GM12878 (cell line): ENCODE measurements around the gene TNKS1BP1. TPM values are rescaled to one million over a fixed set of nuclear protein-coding genes. Genes with fewer than 3 reads are reported as not detected.

Experiments
- BHLHE40 ChIP-seq, 2 experiments: fragments of 450-650 bp in 1 of 2; IDR thresholded peaks; 2 replicates each; pipeline ENCODE4 v1.6.1; 2011 to 2017; ENCODE audit warnings: low read depth in 2 of 2, borderline replicate concordance in 1 of 2, improper control_type of control experiment in 1 of 2, low read length in 1 of 2, mild to moderate bottlenecking in 1 of 2
- CBX5 ChIP-seq: sonication (generic); IDR thresholded peaks from 2 replicates; pipeline ENCODE4 v1.6.1; 2016; ENCODE audit warnings: low read depth, moderate library complexity, mild to moderate bottlenecking, inconsistent platforms
- CHD1 ChIP-seq: IDR thresholded peaks from 2 replicates; pipeline ENCODE4 v1.6.1; 2012; ENCODE audit warnings: low read depth, low read length, improper control_type of control experiment
- CHD4 ChIP-seq: fragments of 200-600 bp; sonication (generic); IDR thresholded peaks from 2 replicates; pipeline ENCODE4 v1.6.1; 2016; ENCODE audit warnings: mild to moderate bottlenecking
- CREB1 ChIP-seq: IDR thresholded peaks from 2 replicates; pipeline ENCODE4 v1.6.1; 2012; ENCODE audit warnings: low read depth, mild to moderate bottlenecking, inconsistent platforms
- CREM ChIP-seq: IDR thresholded peaks from 2 replicates; pipeline ENCODE4 v1.6.1; 2014; ENCODE audit warnings: antibody characterized with exemption, low read depth
- DPF2 ChIP-seq: fragments of 450-650 bp; IDR thresholded peaks from 2 replicates; pipeline ENCODE4 v1.6.1; 2017; ENCODE audit warnings: mild to moderate bottlenecking
- EED ChIP-seq: sonication (generic); IDR thresholded peaks from 2 replicates; pipeline ENCODE4 v1.6.1; 2016; ENCODE audit warnings: antibody characterized with exemption, low read depth
- ETV6 ChIP-seq, 2 experiments: fragments of 450-650 bp in 1 of 2; IDR thresholded peaks in 1 of 2; conservative IDR thresholded peaks in 1 of 2; 2 replicates each; pipeline ENCODE4 v1.6.1; 2014; ENCODE audit warnings: antibody characterized with exemption in 1 of 2, borderline replicate concordance in 1 of 2, low read depth in 1 of 2, mild to moderate bottlenecking in 1 of 2, moderate library complexity in 1 of 2
- FOXK2 ChIP-seq: fragments of 450-650 bp; IDR thresholded peaks from 2 replicates; pipeline ENCODE4 v1.6.1; 2017; ENCODE audit warnings: mild to moderate bottlenecking, moderate library complexity
- KAT2A ChIP-seq: conservative IDR thresholded peaks from 2 replicates; pipeline ENCODE4 v1.6.1; 2011; ENCODE audit warnings: low read depth, low read length; ENCODE audit not compliant: control insufficient read depth
- MXI1 ChIP-seq: fragments of 150-350 bp; IDR thresholded peaks from 2 replicates; pipeline ENCODE4 v1.6.1; 2011; ENCODE audit warnings: low read depth, mild to moderate bottlenecking, inconsistent platforms, low read length, improper control_type of control experiment
- NFYA ChIP-seq: IDR thresholded peaks from 2 replicates; pipeline ENCODE4 v1.6.1; 2011; ENCODE audit warnings: low read depth, mild to moderate bottlenecking, low read length, improper control_type of control experiment, borderline replicate concordance
- NFYB ChIP-seq: IDR thresholded peaks from 2 replicates; pipeline ENCODE4 v1.6.1; 2011; ENCODE audit warnings: low read depth, mild to moderate bottlenecking, low read length, improper control_type of control experiment, moderate library complexity; ENCODE audit not compliant: insufficient read depth
- POU2F2 ChIP-seq: IDR thresholded peaks from 3 replicates; pipeline ENCODE4 v1.6.1; 2011; ENCODE audit warnings: low read depth, mild to moderate bottlenecking, low read length, borderline replicate concordance
- RELA ChIP-seq: fragments of 450-650 bp; IDR thresholded peaks from 2 replicates; pipeline ENCODE4 v1.8.0; 2014; ENCODE audit warnings: borderline replicate concordance; ENCODE audit not compliant: partially characterized antibody
- RFX5 ChIP-seq: IDR thresholded peaks from 2 replicates; pipeline ENCODE4 v1.6.1; 2011; ENCODE audit warnings: low read depth, low read length, improper control_type of control experiment
- SMAD1 ChIP-seq: fragments of 450-650 bp; IDR thresholded peaks from 2 replicates; pipeline ENCODE4 v1.6.1; 2018; ENCODE audit warnings: mild to moderate bottlenecking, low read depth; ENCODE audit not compliant: partially characterized antibody
- SMC3 ChIP-seq: IDR thresholded peaks from 2 replicates; pipeline ENCODE4 v1.6.1; 2011; ENCODE audit warnings: low read length, improper control_type of control experiment, borderline replicate concordance
- SREBF2 ChIP-seq: IDR thresholded peaks from 2 replicates; pipeline ENCODE4 v1.6.1; 2012; ENCODE audit warnings: mild to moderate bottlenecking, low read length
- TARDBP ChIP-seq: IDR thresholded peaks from 2 replicates; pipeline ENCODE4 v1.6.1; 2016; ENCODE audit warnings: borderline replicate concordance
- TBL1XR1 ChIP-seq: IDR thresholded peaks from 2 replicates; pipeline ENCODE4 v1.6.1; 2012; ENCODE audit warnings: low read depth, low read length, improper control_type of control experiment
- TCF3 ChIP-seq: IDR thresholded peaks from 2 replicates; pipeline ENCODE4 v1.6.1; 2012; ENCODE audit warnings: low read depth, mild to moderate bottlenecking, low read length, borderline replicate concordance; ENCODE audit not compliant: insufficient read depth
- ZNF217 ChIP-seq: fragments of 450-650 bp; IDR thresholded peaks from 2 replicates; pipeline ENCODE4 v1.6.1; 2017; ENCODE audit warnings: antibody characterized with exemption, mild to moderate bottlenecking
- ZNF622 ChIP-seq: fragments of 450-650 bp; IDR thresholded peaks from 2 replicates; pipeline ENCODE4 v1.6.1; 2017; ENCODE audit warnings: mild to moderate bottlenecking, inconsistent platforms
- polyA plus RNA-seq, 11 experiments: library from polyadenylated mRNA; depleted of rRNA in 4 of 11; unstranded in 6 of 11; stranded (reverse) in 5 of 11; fragments of >200 nt; fragmentation: Nextera tagmentation in 4 of 11; fragmentation: Illumina TruSeq in 1 of 11; extraction: Ambion mirVana in 4 of 11; extraction: Trizol in 1 of 11; gene quantifications; 1 replicate in 1 of 11; 2 replicates in 10 of 11; pipeline versions ENCODE4 v1.2.1 to v1.2.3, GENCODE V29; 2011 to 2016; ENCODE audit warnings: inconsistent platforms in 2 of 11, missing spikeins in 2 of 11, low read depth in 1 of 11
- total RNA-seq, 4 experiments: library from RNA; depleted of rRNA in 3 of 4; stranded (reverse); fragments of >200 nt in 3 of 4; fragmentation: Illumina TruSeq in 1 of 4; extraction: Trizol in 1 of 4; gene quantifications; 2 replicates each; pipeline versions ENCODE4 v1.2.1 to v1.2.3, GENCODE V29; 2013 to 2021
- TF ChIP-seq, protein P1 (sequence below): fragments of 450-650 bp; conservative IDR thresholded peaks from 2 replicates; pipeline ENCODE4 v1.6.1; 2017; ENCODE audit warnings: mild to moderate bottlenecking, moderate library complexity
- TF ChIP-seq, protein P2 (sequence below): IDR thresholded peaks from 2 replicates; pipeline ENCODE4 v1.6.1; 2011; ENCODE audit warnings: borderline replicate concordance, low read depth, mild to moderate bottlenecking, moderate library complexity, mixed read lengths, low read length; ENCODE audit not compliant: insufficient read depth; ENCODE audit errors: extremely low read length
- TF ChIP-seq, protein P3 (sequence below): fragments of 450-650 bp; IDR thresholded peaks from 2 replicates; pipeline ENCODE4 v1.6.1; 2016; ENCODE audit warnings: mild to moderate bottlenecking

The TNKS1BP1 gene
- total and polyA plus RNA-seq, 10 of the 15 experiments (the other 5 are each of a cell fraction or from before 2014, with no cell fraction given) = 0.26 to 15.8 (median 4.3) TPM

DNA sequence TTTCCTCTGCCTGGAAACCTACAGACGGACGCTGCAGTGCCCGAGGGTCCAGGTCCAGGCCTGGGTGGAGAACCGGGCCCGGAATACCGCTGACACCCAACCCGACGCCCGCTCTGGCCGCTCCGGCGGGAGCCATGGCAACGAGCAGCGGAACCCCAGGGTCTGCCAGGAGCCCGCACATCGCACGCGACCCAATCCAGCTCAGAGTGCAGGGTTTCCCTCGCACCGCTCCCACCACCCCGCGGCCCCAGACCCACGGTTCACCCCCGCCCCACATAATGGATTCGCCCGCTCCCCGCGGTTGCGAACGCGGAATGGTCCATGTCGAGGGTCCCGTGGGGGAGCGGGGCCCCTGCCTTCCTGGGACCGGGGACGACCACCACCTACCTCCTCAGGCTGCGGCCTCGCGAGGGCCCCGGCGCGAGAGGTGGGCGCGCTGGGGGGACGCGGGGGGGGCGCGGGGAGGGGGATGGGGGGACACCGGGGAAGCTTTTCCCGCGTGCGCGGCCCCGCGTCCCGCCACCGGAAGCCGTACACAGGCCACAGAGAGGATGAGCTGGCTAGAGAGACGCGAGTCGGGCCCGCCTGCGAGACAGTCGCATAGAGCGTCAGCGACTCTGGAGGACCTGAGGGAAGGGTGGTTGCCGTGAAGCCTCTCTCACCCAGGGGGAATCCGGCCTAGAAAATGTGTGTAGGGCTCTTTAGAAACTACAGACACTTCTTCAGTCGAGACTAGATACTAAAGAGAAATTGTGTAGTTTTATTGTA is 10.8 kb upstream of the TNKS1BP1 start, which contains the start of gene SSRP1 (continued):
- TF ChIP-seq NFYA (no peak), RELA (no peak), CHD4 (no peak), NFYB (no peak), TCF3 (no peak), SMAD1 (no peak), KAT2A (no peak), BHLHE40 (IDR thresholded peaks at IDR 0.05; ENCODE audit: borderline replicate concordance in 1 of 2, low read depth in 2 of 2, low read length in 1 of 2) (peak; percentile 82 to 86), CREM (peak; percentile 75), EED (no peak; the same call in 1 of the 2 replicates), TBL1XR1 (peak; percentile 20; the same call in 1 of the 2 replicates), CBX5 (no peak), RFX5 (0 out of 2 replicates have a peak, but pooled peaks have one; percentile 8), CHD1 (peak; percentile 94), SREBF2 (no peak), SMC3 (no peak), MXI1 (0 out of 2 replicates have a peak, but pooled peaks have one; percentile 17), ETV6 (conservative IDR thresholded peaks at IDR 0.05 in 1 of 2, IDR thresholded peaks at IDR 0.05 in 1 of 2; ENCODE audit: borderline replicate concordance in 1 of 2, low read depth in 1 of 2) (no peak), TARDBP (peak; percentile 60; the same call in 1 of the 2 replicates), DPF2 (no peak), ZNF622 (no peak), FOXK2 (peak; percentile 92), CREB1 (peak; percentile 81), ZNF217 (no peak), POU2F2 (peak; percentile 84; the same call in 2 of the 3 replicates)
- TF ChIP-seq, protein P1, sequence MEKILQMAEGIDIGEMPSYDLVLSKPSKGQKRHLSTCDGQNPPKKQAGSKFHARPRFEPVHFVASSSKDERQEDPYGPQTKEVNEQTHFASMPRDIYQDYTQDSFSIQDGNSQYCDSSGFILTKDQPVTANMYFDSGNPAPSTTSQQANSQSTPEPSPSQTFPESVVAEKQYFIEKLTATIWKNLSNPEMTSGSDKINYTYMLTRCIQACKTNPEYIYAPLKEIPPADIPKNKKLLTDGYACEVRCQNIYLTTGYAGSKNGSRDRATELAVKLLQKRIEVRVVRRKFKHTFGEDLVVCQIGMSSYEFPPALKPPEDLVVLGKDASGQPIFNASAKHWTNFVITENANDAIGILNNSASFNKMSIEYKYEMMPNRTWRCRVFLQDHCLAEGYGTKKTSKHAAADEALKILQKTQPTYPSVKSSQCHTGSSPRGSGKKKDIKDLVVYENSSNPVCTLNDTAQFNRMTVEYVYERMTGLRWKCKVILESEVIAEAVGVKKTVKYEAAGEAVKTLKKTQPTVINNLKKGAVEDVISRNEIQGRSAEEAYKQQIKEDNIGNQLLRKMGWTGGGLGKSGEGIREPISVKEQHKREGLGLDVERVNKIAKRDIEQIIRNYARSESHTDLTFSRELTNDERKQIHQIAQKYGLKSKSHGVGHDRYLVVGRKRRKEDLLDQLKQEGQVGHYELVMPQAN = peak; percentile 73; the same call in 1 of the 2 replicates
- TF ChIP-seq, protein P2, sequence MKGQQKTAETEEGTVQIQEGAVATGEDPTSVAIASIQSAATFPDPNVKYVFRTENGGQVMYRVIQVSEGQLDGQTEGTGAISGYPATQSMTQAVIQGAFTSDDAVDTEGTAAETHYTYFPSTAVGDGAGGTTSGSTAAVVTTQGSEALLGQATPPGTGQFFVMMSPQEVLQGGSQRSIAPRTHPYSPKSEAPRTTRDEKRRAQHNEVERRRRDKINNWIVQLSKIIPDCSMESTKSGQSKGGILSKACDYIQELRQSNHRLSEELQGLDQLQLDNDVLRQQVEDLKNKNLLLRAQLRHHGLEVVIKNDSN = no peak
- TF ChIP-seq, protein P3, sequence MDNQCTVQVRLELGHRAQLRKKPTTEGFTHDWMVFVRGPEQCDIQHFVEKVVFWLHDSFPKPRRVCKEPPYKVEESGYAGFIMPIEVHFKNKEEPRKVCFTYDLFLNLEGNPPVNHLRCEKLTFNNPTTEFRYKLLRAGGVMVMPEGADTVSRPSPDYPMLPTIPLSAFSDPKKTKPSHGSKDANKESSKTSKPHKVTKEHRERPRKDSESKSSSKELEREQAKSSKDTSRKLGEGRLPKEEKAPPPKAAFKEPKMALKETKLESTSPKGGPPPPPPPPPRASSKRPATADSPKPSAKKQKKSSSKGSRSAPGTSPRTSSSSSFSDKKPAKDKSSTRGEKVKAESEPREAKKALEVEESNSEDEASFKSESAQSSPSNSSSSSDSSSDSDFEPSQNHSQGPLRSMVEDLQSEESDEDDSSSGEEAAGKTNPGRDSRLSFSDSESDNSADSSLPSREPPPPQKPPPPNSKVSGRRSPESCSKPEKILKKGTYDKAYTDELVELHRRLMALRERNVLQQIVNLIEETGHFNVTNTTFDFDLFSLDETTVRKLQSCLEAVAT = 0 out of 2 replicates have a peak, but pooled peaks have one; percentile 49
